Natural killer cell (primary cell): ENCODE results near the gene SNX11. TPM values are rescaled to one million over a fixed set of nuclear protein-coding genes. Genes with fewer than 3 reads are reported as not detected.
A peak's percentile ranks its signal among the peaks of the same experiment; 100 is the strongest.

Source experiments
- ATAC-seq, 3 donors: fragments of 150-1000 bp in 2 of 3; fragments of 200-7000 bp in 1 of 3; cut with Tn5 transposase; 1 replicate in 1 of 3; 2 replicates in 2 of 3; pipeline ENCODE4 v1.10.0; 2021; ENCODE audit warnings: mild to moderate bottlenecking in 2 of 3, moderate library complexity in 2 of 3
- DNase-seq, 2 donors: peaks; one replicate each; pipeline versions ENCODE4 v3.0.0 to v3.0.0-alpha.2; 2013 to 2021; ENCODE audit warnings: mixed read lengths in 1 of 2
- H3K27ac ChIP-seq: one replicate; pipeline ENCODE4 v1.5.1; 2013; ENCODE audit warnings: mild to moderate bottlenecking, low read length
- H3K27me3 ChIP-seq: one replicate; pipeline ENCODE4 v1.6.1; 2013; ENCODE audit warnings: low read length; ENCODE audit not compliant: control insufficient read depth, insufficient read depth
- H3K36me3 ChIP-seq: one replicate; pipeline ENCODE4 v1.6.1; 2013; ENCODE audit warnings: low read length; ENCODE audit not compliant: control insufficient read depth, insufficient read depth
- H3K4me1 ChIP-seq: one replicate; pipeline ENCODE4 v1.6.1; 2013; ENCODE audit warnings: low read length; ENCODE audit not compliant: control insufficient read depth, insufficient read depth
- H3K4me3 ChIP-seq: one replicate; pipeline ENCODE4 v1.5.1; 2013; ENCODE audit warnings: low read length
- H3K9me3 ChIP-seq: one replicate; pipeline ENCODE4 v1.6.1; 2013; ENCODE audit warnings: low read length; ENCODE audit not compliant: control insufficient read depth, insufficient read depth
- H3K27ac Mint-ChIP-seq, 2 donors: one replicate each; pipeline ENCODE4 v1.8.0; 2022; ENCODE audit warnings: mild to moderate bottlenecking in 2 of 2, mixed read lengths in 2 of 2, moderate library complexity in 1 of 2
- H3K27me3 Mint-ChIP-seq, 2 donors: one replicate each; pipeline ENCODE4 v1.8.0; 2022; ENCODE audit warnings: low read depth in 2 of 2, mixed read lengths in 2 of 2
- H3K36me3 Mint-ChIP-seq: one replicate; pipeline ENCODE4 v1.8.0; 2022; ENCODE audit warnings: mixed read lengths
- H3K4me1 Mint-ChIP-seq, 2 donors: one replicate each; pipeline ENCODE4 v1.8.0; 2022; ENCODE audit warnings: mixed read lengths in 2 of 2
- H3K4me3 Mint-ChIP-seq: one replicate; pipeline ENCODE4 v1.8.0; 2022; ENCODE audit warnings: mild to moderate bottlenecking, moderate library complexity, mixed read lengths
- H3K9me3 Mint-ChIP-seq, 2 donors: one replicate each; pipeline ENCODE4 v1.8.0; 2022; ENCODE audit warnings: mixed read lengths in 2 of 2
- CTCF ChIP-seq: fragments of 200-600 bp; IDR thresholded peaks from one replicate; pipeline ENCODE4 v1.8.0; 2022; ENCODE audit warnings: antibody characterized with exemption
- WGBS: methylation state at CpG from one replicate; pipeline ENCODE4 v1.1.7; 2013; ENCODE audit warnings: missing lambda C conversion rate; ENCODE audit not compliant: insufficient coverage; 5-methylcytosine and 5-hydroxymethylcytosine counted together
- intact Hi-C: fragments of 100-400 bp; cut with micrococcal nuclease; formaldehyde crosslinking; loops from one replicate; pipeline ENCODE4 v1.14.2; 2022
- total RNA-seq, 4 donors: library from RNA; stranded (reverse); fragments of 120-200 nt in 1 of 4; gene quantifications; one replicate each; pipeline versions ENCODE4 v1.2.3 to v1.2.4, GENCODE V29; 2013 to 2022

Gene SNX11
- total RNA-seq, 3 donors from 2014 or later (not counting 1 experiment from before 2014, with no cell fraction given): 22.4 to 43.2 (median 33.2) TPM

GRCh38 chr17:48100591-48101011, 7.0 kb upstream of the SNX11 start:
- Histone ChIP-seq H3K4me1 (peaks cover 40% of the 10 kb centered on the region), H3K27ac (peak overlapping the region; percentile 30), H3K27me3 (no peaks in the 10 kb centered on the region), H3K4me3 (peak overlapping the region; percentile 83), H3K36me3 (no peaks in the 10 kb centered on the region), H3K9me3 (peaks cover 7% of the 10 kb centered on the region)
- no peaks in the 10 kb centered on the region for H3K27me3 Mint-ChIP-seq
- DNase-seq (no peak), ATAC-seq (no peak)
- no peak for TF ChIP-seq CTCF
- 2% methylated on average over 23 of the region's 23 CpGs for WGBS
- H3K4me3 Mint-ChIP-seq: peak overlapping the region; percentile 93
- intact Hi-C loops: loop anchor here (2.0 to 10.0 kb wide), 2 partner anchors 52 to 156 kb away; partner anchors contain the start of genes NFE2L1 and PNPO
- H3K9me3 Mint-ChIP-seq: no peaks in the 10 kb centered on the region
- peak overlapping the region; percentile 86 to 92 for H3K27ac Mint-ChIP-seq
- H3K4me1 Mint-ChIP-seq: peaks cover 31 to 51% of the 10 kb centered on the region in 2 donors
- H3K36me3 Mint-ChIP-seq: no peaks in the 10 kb centered on the region

GRCh38 chr17:48101012-48101720, 6.4 kb upstream of the SNX11 start, which contains the start of gene CBX1:
TSS of gene CBX1 (minus strand) at chr17:48101478. CDS start at chr17:48077004, 24,474 bp downstream.
- Mint-ChIP-seq H3K27ac (peak within 1 kb of the TSS; percentile 86 to 92), H3K4me3 (peak within 1 kb of the TSS; percentile 93), H3K27me3 (no peaks in the 10 kb centered on the region), H3K36me3 (no peaks in the 10 kb centered on the region), H3K4me1 (peaks cover 31 to 51% of the 10 kb centered on the region in 2 donors), H3K9me3 (no peaks in the 10 kb centered on the region)
- Histone ChIP-seq H3K27ac (peak within 1 kb of the TSS; percentile 59), H3K27me3 (no peaks in the 10 kb centered on the region), H3K4me3 (peak within 1 kb of the TSS; percentile 83), H3K4me1 (peaks cover 40% of the 10 kb centered on the region), H3K9me3 (peaks cover 7% of the 10 kb centered on the region), H3K36me3 (no peaks in the 10 kb centered on the region)
- under 1% methylated on average over 79 of the region's 79 CpGs for WGBS
- intact Hi-C loops: loop anchor here (2.0 to 10.0 kb wide), 2 partner anchors 52 to 156 kb away; partner anchors contain the start of genes NFE2L1 and PNPO
- ATAC-seq (peak; percentile 92 to 98 (median 94)), DNase-seq (peak; percentile 86 to 96)
- no peak for TF ChIP-seq CTCF

GRCh38 chr17:48102043-48102750, 5.4 kb upstream of the SNX11 start:
- no peak for TF ChIP-seq CTCF

More at GRCh38 chr17:48102043-48102750, 5.4 kb upstream of the SNX11 start:
- Histone ChIP-seq H3K9me3 (peaks cover 7% of the 10 kb centered on the region), H3K36me3 (no peaks in the 10 kb centered on the region), H3K4me3 (no peak overlapping the region), H3K27ac (peak overlapping the region; percentile 61), H3K27me3 (no peaks in the 10 kb centered on the region), H3K4me1 (peaks cover 47% of the 10 kb centered on the region)
- intact Hi-C loops: loop anchor here (10.0 kb wide), 1 partner anchor 157 kb away; the partner anchor contains the start of gene PNPO
- WGBS: 53% methylated on average over 15 of the region's 19 CpGs
- DNase-seq (no peak), ATAC-seq (no peak)
- Mint-ChIP-seq H3K27me3 (no peaks in the 10 kb centered on the region), H3K36me3 (no peaks in the 10 kb centered on the region), H3K27ac (peak overlapping the region; percentile 78 to 92), H3K4me3 (peak overlapping the region; percentile 83), H3K9me3 (no peaks in the 10 kb centered on the region), H3K4me1 (peaks cover 39 to 59% of the 10 kb centered on the region in 2 donors)
